GM18505 (cell line): ENCODE measurements around the gene ARL16.

Source experiments
- ATAC-seq: cut with Tn5 transposase; IDR thresholded peaks from one replicate; pipeline ENCODE4 v1.9.1; 2021; ENCODE audit not compliant: unreplicated experiment
- POLR2A ChIP-seq: IDR thresholded peaks from 4 replicates; pipeline ENCODE4 v1.6.1; 2011; ENCODE audit warnings: borderline replicate concordance; ENCODE audit not compliant: insufficient read depth, insufficient read length; ENCODE audit errors: extremely low read depth

Gene ARL16

DNA sequence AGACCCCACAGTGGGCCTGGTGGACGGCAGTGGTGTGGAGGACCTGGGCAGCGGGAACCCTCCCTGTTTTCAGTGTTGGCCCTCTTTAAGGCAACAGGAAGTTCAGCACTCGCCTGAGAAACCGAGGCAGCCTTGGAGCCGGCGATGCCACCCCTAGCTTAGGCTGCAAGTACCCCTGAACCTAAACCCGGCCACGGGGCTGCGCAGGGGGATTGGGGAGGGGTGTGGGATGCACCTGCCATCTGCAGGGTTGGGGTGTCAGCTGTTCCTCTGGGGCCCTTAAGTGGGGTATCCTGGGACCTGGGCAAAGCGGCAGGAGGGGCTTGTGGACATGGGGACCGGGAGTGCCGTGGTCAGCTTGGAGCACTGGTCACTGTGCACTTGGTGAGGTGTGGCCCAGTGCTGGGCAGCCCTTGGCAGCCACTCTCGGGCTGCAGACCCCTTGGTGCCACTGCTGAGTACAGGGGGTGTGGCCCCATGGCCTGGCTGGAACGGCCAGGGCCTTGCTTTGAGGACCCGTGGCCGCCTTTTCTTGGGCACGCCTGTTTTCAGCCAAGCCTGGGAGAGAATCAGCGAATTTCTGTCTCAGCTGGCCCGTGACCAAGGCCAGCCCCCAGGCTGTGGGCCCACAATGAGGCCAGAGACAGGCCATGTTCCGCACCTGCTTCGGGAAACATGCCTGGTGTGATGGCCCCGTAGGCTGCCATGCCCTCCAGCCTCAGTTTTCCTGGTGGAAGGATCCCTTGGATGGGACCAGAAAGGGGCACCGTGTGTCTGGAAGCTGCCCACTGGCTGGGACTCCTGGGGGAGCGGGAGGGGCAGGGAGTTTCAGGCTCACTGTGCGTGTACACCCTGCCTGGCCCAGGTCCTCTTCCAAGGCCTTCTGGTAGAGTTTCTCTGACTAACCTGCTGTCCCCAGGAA, 24.4 kb upstream of the ARL16 start:
- no peak for TF ChIP-seq POLR2A

DNA sequence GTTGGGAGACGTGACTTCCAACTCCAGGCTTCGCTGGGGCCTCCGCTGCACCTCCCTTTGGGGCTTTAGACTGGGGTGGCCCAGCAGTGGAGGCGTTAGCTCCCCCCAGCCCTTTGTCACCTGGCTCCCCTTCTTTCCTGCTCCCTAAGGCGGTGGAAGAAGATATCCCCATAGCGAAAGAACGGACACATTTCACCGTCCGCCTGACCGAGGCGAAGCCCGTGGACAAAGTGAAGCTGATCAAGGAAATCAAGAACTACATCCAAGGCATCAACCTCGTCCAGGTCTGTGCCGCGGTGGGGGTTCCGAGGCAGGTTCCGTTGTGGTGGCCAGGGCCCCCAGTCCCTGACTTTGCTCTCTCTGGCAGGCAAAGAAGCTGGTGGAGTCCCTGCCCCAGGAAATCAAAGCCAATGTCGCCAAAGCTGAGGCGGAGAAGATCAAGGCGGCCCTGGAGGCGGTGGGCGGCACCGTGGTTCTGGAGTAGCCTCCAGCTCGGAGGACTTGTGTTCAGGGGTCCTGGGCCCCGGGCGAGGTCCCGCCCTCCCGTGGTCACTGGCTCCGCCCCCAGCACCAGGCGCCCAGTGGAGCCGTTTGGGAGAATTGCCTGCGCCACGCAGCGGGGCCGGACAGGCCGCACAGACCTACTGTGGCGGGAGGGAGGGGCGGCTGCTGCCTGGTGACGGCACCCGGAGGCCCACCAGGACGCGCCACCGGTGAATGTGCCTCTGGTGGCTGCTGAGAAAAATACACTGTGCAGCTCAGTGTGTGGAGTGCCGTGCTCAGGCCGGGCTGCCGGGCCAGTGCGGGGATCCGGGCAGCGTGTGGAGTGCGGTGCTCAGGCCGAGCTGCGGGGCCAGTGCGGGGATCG, 23.4 kb upstream of the ARL16 start:
- ATAC-seq: no peak
- TF ChIP-seq POLR2A: no peak

More for the DNA sequence above, 24.4 kb upstream of the ARL16 start:
- ATAC-seq: no peak

GRCh38 chr17:81706232-81706611, 22.6 kb upstream of the ARL16 start:
- TF ChIP-seq POLR2A: no peak
- no peak for ATAC-seq

DNA sequence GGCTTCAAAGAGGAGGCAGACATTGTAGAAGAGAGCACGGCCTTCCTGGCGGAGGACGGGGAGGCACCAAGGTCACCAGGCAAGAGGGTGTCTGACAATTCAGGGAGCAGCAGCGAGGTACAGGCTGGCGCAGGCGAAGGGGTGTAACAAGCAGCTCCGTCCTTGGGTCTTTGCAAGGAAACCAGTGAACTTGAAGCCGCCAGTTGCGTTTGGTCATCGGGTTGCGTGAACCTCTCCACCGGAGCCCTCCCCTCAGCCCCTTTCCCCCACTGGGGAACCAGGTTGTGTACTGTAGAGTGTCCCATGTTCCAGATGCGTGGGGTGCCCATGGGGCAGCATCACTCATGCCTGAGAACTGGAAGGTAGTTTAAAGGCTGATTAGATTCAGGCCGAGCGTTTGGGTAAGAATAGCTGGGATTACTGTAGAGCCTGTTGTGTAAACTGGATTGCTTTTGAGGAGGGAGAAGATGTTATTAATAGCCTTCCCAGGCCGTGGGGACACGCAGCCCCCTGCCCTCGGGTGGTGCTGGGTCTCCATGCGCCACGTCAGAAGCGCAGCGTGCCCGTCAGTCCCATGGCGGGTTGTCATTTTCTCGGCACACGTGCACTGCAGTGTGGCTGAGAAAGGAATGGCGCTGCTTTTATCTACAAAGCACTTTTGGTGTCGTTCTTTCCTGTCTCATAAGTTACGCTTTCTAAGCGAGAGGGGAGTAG, 22.1 kb upstream of the ARL16 start:
- no peak for ATAC-seq
- TF ChIP-seq POLR2A: no peak

- TF ChIP-seq POLR2A: no peak
- no peak for ATAC-seq
Measured at GRCh38 chr17:81703747-81704654, 20.4 kb upstream of the ARL16 start.

- peak; percentile 96 for TF ChIP-seq POLR2A
- peak; percentile 83 for ATAC-seq
Measured at GRCh38 chr17:81702934-81703746, 19.5 kb upstream of the ARL16 start, which contains the start of gene MRPL12. MRPL12 (plus strand) TSS chr17:81703367; CDS start chr17:81703502, 135 bp downstream.

- ATAC-seq: no peak
- TF ChIP-seq POLR2A: no peak
Measured at GRCh38 chr17:81701288-81702071, 17.9 kb upstream of the ARL16 start.

DNA sequence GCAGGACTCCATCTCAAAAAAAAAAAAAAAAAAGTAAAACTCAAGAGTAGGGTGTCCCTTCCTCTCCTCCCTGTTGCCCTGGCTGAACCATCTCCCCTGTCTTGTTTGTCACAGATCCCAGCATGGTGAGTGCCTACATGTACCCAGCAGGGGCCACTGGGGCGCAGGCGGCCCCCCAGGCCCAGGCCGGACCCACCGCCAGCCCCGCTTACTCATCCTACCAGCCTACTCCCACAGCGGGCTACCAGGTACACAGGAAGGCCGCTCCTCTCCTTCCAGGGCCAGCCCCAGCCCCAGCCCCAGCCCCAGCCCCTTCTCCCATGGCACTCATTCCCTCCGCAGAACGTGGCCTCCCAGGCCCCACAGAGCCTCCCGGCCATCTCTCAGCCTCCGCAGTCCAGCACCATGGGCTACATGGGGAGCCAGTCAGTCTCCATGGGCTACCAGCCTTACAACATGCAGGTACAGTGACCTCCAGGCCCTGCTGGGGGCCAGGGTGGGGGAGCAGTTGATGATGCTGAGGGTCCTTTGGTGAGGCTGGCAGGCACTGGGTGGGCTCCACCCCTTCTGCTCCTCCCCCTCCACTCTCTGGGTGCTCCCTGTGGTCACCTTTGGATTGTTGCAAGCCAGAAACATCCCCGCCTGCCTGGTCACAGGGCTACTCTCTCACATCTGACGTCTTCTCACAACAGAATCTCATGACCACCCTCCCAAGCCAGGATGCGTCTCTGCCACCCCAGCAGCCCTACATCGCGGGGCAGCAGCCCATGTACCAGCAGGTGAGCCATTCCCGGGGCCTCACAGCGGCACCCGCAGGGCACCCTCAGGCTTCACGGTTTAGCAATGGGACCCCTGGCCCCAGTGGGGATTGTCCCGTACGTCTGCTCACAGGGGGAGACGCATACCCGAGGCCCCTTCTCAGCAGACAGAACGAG, 17.0 kb upstream of the ARL16 start:
- TF ChIP-seq POLR2A: peak; percentile 8
- ATAC-seq: no peak

GRCh38 chr17:81697261-81698044, 13.9 kb upstream of the ARL16 start:
- TF ChIP-seq POLR2A: no peak
- no peak for ATAC-seq
